Activated CD8-positive, alpha-beta memory T cell treated with anti-CD3 and anti-CD28 coated beads, Interleukin-2, amount 50 U/mL, for 1 hour (primary cell): ENCODE data around the gene AFF4.

Source experiments
- DNase-seq: peaks from one replicate; pipeline ENCODE4 v3.0.0-alpha.2; 2020; ENCODE audit errors: extremely low read depth

The AFF4 gene

DNA sequence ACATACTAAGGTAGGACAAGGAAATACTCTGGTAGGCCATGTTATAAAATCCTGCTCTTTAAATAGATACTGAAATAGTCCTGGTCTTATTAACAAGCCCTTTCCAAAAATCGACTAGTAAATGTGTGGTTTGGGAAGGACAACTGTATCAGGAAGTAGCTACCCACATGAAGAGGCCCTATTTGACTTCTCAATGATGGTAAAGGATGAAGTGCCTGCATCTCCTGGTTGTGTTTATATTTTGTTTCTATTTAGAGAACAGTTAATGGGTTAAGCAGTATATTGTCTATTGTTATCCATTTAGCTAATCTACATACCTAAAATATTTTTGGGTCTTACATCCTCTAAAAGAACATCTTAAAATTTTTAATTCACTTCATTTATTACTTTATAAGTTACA is 109.6 kb downstream of the AFF4 start:
- DNase-seq = no peak

GRCh38 chr5:132853323-132853722 is 110.1 kb downstream of the AFF4 start:
- no peak for DNase-seq

GRCh38 chr5:132850066-132850465 is 113.4 kb downstream of the AFF4 start:
- no peak for DNase-seq

GRCh38 chr5:132849347-132849746 is 114.1 kb downstream of the AFF4 start:
- DNase-seq = no peak

DNA sequence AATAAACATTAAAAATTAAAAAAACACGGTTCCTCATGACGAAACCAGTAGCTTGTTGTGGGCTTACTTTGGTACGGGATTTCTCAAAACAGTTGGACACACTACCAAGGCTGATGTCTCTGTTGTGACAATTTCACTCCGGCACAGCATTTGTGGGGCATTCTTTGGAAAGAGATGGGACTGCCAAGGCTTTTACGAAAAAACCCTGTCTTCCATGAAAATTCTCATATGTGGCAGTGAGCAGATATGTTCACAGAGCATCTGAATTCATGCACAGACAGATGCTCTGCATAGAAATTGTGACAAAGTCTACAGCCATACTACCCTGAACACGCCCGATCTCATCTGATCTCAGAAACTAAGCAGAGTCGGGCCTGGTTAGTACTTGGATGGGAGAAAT is 115.2 kb downstream of the AFF4 start:
- DNase-seq = no peak

DNA sequence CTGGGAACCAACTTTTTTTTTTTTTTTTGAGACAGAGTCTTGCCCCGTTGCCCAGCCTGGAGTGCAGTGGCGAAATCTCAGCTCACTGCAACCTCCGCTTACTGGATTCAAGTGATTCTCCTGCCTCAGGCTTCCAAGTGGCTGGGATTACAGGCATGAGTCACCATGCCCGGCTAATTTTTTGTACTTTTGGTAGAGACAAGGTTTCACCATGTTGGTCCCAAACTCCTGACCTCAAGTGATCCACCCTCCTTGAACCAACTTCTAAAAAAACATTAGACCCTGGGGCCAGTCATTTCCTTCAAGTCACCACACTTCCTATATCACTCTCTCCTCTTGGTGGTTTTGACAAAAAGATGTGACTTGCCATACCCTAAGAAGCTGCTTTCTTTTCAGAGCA is 122.1 kb downstream of the AFF4 start:
- DNase-seq = no peak

DNA sequence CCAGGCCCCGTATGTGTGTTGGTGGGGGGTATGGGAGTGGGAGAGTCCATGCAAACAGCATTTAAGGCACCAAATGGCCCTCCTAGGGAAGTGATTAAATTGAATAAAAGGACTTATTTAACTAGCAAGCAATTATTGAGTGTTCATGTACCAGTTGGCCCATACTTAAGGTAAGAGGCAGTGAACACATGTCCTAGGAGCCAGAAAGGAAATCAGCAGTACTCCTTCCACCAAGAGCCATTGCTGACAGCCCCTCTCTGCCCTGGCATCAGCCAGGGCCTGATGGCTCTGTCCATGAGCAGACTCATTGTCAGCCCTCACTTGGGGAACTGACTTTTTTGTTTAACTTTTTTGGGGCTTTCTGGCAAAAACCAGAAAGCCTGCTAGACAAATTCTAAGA is 122.5 kb downstream of the AFF4 start:
- no peak for DNase-seq

DNA sequence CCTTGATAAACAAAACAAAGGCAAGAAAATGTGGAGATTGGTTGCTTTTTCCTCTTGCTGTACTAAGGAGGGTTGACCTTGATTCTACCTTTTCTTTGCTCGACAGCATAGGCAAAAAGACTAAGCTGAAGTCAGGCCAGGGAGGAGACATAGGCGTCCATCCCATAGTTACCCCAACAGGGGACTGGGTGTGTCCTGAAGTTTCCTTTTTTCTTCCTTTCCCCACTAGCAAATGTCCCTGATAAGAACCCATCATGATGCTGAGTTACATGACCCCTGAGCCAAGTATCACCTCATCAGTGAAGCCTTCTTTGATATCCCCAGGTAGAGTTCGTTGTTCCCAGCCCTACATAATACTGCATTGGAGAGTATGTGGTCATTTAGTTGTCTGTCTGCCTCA is 123.1 kb downstream of the AFF4 start:
- DNase-seq = no peak

GRCh38 chr5:132839426-132840301 is 123.8 kb downstream of the AFF4 start:
- no peak for DNase-seq

- no peak for DNase-seq
Observed at GRCh38 chr5:132838516-132839282, 124.7 kb downstream of the AFF4 start.

DNA sequence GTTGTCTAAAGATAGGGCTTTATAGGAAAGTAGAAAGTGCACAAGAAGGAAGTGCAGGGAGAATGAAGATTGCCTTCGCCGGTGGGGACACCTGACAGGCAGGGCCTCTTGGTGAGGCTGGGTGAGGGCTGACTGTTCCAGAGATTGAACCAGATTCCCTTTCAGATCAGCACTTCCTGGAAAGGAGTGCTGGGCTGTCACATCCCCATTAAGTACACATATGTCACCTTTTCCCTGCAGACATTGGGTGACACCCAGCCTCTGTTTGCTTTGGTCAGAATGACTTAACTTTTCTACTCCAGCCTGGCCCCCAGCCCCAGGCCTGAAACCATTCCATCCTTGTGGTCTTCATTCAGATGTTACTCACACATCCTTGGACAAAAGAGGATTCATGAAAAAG is 125.6 kb downstream of the AFF4 start:
- DNase-seq = no peak

DNA sequence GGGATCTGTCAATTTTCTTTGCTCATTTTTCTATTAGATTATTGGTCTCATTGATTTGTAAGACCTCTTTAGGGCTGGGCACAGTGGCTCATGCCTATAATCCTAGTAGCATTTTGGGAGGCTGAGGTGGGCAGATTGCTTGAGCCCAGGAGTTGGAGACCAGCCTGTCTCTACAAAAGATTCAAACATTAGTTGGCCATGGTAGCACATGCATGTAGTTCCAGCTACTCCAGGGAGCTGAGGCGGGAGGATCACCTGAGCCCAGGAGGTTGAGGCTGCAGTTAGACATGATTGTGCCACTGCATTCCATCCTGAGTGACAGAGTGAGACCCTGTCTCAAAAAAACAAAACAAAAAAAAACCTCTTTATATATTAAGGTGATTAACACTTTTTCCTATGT is 126.6 kb downstream of the AFF4 start:
- no peak for DNase-seq

DNA sequence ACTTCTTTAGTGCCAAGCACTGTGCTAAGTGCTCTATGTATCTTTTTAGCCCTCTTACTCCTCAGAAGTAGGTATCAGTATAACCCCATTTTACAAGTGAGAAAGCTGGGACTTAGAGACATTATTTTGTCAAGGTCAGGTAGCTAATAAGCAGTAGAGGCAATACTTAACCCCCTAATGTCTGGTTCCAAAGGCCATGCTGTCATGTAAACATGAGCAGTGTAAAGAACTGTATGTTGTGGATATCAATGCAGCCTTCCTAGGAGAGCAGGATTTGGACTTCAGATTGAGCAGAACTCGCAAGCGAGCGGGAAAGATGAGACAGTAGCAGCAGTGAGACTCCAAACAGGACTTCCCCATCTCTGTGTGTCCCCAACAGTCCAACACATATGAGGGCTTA is 129.4 kb downstream of the AFF4 start:
- DNase-seq = no peak

DNA sequence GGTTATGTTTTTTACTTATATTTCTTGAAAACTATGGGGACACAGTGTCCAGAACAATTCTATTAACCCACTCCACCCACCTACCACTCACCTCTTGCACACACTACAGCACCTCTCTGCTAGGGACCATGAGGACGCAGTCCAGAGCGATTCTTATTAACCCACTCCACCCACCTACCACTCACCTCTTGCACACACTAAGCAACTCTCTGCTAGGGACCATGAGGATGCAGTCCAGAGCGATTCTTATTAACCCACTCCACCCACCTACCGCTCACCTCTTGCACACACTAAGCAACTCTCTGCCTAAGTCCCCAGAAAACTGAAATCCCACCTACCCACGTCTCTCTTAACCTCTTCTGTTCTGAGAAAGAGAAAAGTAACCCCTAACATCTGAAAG is 130.8 kb downstream of the AFF4 start:
- DNase-seq = no peak

- DNase-seq = no peak
Observed at GRCh38 chr5:132831095-132831860, 132.2 kb downstream of the AFF4 start.

GRCh38 chr5:132830436-132831094 is 132.9 kb downstream of the AFF4 start, which contains the start of gene SHROOM1:
SHROOM1 (minus strand) TSS chr5:132830647; CDS start chr5:132826140, 4,507 bp downstream.
- no peak for DNase-seq

DNA sequence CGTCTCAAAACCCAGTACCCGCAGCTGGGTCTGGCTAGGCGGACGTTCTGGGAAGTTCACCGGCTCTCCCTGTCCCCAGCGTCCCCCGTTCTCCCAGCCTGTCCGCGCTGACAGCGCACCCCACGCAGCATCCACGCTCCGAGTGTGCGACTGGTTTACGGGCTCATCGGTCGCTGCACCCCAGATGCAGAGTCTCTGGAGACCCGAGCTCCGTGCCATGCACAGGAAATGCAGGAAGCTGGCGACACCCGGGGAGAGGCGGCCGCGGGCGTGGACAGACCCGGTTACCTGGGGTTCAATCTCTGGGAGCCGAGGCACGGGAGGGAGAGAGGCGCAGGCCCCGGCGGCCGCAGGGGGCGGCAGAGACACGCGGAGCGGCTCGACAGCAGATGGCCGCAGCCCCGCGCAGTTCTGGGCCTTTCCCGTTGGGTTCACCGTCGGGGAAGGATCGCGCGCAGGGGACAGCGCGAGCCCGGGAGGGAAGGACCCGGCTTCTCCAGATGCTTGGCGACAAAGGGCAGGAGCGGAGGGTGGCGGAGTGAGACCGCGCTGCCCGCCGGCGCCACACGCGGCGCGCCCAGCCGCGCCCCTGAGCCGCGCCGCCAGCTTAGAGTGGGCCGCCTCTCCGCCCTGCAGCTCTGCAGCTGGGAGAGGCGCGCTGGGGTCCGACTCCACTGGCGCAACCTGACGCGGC is 133.5 kb downstream of the AFF4 start:
- peak; percentile 30 for DNase-seq

GRCh38 chr5:132828846-132829494 is 134.5 kb downstream of the AFF4 start:
- DNase-seq = no peak

DNA sequence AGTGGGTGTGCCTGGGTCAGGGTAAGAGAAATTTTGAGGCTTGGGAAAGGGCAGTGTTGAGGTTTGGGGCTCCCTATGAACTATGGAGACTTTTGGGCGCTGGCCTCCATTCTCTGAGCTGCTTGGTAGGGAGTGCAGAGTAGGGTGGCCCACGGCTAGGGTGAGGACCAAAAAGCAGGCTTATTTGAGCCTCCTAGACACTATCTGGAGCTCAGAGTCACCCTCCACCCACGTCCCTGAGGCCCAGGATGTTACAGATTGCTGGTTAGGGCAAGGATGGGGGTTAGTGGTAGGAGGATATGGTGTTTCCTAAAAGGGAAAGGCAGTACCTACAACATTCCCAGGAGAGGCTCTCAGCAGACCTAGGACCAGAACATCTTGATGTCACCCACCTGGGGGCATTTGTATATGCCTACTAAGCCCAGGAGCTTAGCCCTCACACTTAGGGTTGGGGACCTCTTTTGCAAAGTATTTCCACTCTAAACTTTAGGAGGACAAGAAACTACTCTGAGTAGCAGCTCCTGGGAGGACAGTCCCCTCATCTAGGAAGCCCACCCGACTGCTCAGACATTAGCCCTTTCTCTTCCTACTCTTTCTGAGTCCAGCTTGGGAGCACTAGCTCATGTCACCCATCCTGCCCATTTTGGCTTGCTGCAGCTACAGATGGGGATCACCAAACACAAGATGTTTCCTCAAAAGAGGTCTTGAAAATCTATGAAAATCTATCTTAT is 135.3 kb downstream of the AFF4 start:
- DNase-seq = no peak
